Activated T-cell treated with anti-CD3 and anti-CD28 coated beads, Interleukin-2, amount 50 U/mL, for 48 hours (primary cell): ENCODE results near the gene HAO1.
"Not testable (repeated sequence)": the region's sequence is repeated elsewhere in the genome, so short reads cannot be mapped to it uniquely, and the experiment has no call there.

Experiments used
- DNase-seq, 2 experiments: peaks; one replicate each; pipeline ENCODE4 v3.0.0-alpha.2; 2020

Gene HAO1

GRCh38 chr20:7940341-7940740 lies at the start of gene HAO1:
TSS of gene HAO1 (minus strand) at chr20:7940458. CDS start at chr20:7940422, 36 bp downstream.
- no peak for DNase-seq

DNA sequence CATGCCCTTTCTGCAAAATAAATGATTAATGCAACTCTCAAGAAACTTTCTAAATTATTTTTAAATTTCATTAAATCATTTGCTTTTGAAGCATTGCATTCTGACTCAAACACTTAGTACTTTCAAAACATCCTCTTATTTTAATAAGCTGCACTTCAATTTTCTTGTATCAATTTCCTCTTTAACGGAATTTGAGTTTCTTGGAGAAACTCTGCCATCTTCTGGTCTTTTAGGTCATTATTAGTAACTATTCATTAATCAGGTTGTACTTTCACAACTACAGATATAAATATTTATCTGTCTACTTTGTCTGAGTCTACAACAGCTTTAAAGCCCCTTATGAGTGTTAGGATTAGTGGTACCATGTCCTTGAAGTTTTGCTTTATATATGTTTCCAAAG lies 49.1 kb upstream of the HAO1 start:
- no peak for DNase-seq

DNA sequence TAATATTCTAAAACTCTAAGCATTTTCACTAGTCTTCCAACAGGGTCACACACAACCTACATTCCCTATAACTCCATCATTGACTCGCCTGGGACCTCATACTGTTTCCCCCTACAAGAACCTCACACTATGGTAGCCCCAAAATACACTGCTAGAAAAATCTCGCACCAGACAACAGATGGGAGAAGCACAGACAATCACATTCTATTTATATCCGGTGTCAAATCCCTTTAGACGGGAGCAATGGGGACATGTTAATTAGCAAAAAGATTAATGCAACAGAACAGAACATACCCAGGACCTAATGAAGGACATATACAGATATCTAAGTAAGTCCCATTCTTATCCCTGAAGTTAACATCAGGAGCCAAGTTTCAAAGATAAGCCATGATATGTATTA lies 45.7 kb upstream of the HAO1 start:
- DNase-seq = no peak

DNA sequence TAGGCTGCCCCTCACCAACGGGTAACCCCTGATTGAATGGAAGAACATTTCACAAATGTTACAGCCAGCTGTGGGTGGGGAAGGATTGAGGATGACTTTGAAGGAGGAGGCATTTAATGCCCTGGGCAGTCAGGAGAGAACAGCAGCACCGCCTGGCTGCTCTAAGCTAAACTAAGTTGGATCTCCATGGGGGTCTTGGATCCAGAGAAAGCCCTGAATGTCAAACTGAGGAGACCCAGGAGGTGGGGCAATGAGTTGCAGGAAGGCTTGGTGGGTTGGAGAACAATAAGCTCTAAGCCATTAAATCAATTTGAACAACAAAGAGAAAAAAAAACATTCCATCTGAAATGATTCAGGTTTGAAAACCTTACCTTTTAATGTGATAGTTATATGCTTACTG lies 43.9 kb upstream of the HAO1 start:
- DNase-seq = no peak

DNA sequence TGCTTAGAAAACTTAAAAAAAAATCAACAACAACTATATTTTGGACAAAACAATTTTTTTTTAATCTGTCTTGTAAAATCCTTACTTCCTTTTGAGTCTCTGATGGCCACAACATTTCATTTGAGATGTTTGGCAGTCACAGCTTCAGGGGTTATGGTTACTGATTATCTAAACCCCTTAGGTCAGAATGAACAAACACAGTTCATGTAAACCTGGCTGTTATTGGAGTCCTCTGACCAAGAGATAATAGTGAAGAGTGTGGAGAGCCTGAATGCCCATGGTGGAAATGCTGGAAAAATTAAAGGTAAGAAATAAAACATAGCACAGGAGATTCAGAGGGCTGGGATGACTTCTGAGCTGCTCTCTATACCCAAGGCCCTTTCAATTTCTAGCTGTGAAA lies 41.1 kb upstream of the HAO1 start:
- no peak for DNase-seq

GRCh38 chr20:7980332-7981046 lies 40.2 kb upstream of the HAO1 start:
- DNase-seq = peak; percentile 32 to 40

DNA sequence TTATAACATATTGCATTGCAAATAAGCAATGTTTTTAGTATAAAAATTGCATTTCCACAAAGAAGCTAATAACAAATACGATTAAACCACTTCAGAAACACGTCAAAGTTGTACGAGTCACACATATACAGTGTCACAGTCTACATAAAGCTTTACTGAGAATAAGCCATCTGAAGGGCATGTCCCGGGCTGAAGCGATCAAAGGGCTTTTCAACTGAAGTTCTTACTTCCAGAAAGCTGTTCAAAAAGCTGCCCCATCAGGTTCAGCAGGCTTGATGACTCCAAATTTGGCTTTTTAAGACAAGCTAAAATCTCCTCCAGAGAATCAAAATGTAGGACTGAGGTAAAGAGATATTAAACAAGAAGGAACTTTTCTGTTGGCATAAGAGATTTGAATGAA lies 37.5 kb upstream of the HAO1 start:
- no peak for DNase-seq

GRCh38 chr20:7975851-7976414 lies 35.7 kb upstream of the HAO1 start:
- DNase-seq = no peak

- no peak for DNase-seq
Measured at GRCh38 chr20:7974785-7975435, 34.7 kb upstream of the HAO1 start.

DNA sequence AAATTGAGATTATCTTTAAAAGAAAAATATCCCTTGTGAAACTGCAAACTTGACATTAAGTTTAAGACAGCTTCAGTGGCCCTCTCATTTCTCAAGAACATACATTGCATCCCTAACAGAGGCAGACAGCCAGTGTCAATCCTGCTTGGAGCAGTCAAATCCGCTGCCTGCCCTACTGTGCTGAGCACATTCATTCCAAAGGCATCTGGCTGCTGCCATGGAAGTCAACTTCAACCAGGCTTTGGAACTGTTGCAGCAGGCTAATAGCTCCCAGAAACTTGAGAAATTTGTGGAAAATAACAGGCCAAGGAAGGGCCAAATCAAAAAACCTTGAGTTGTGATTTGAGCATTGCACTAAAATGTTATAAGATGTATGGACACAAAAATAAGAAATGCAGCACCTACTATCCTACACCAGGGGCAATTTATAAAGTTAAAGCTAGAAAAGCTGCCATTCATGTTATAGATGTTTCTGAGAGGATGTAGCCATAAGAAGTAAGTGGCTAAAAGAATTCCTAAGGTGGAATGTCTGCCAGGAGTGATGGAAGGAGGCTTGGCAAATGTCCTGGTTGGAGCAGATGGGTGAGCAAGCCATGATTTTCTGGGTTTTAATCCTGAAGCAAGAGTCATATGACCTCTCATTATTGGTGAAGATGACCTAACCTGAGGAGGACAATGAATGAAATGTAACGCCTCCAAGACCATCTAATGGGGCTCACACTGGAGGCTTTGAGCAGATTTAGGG lies 31.4 kb upstream of the HAO1 start:
- DNase-seq = no peak

DNA sequence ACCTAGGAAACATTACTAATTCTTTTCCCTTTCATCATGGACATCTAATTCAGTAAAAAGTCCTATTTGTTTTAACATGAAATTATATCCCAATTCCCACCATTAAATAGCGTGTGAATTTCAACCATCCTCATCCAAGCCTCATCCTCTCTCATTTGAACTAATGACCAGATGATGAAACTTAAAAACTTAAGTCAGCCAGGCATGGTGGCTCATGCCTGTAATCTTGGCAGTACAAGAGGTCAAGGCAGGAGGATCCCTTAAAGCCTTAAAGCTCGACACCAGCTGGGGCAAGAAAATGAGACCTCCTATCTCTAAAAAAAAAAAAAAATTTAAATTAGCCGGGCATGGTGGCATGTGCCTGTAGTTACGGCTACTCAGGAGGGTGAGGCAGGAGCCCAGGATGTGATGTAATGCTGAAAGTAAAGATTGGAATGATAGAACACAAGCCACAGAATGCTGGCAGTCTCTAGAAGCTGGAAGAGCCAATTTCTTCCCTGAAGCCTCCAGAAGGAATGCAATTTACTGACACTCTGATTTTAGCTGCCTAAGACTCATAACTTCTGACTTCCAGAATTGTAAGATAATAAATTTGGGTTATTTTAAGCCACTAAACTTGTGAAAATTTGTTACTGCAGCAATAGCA lies 27.1 kb upstream of the HAO1 start:
- no peak for DNase-seq

DNA sequence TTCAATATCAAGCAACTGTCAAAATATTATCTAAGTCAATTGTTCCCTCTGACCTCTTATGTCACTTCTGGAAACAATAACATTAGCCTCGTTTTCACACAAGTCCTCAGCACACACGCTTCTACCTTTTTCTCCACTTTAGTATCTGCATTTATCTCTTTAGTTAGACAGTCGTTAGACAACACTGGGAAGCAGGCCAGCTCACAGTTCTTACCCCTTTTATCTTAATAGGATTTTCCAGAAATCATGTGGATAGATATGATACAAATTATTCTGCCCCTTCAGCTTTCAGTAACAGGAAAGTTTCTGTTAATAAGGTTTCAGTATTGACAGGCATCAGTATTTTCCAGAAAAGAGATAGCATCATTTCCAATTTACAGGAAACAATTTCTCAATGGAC lies 25.9 kb upstream of the HAO1 start:
- DNase-seq = no peak

GRCh38 chr20:7959484-7959883 lies 19.2 kb upstream of the HAO1 start:
- DNase-seq = no peak

- not testable (repeated sequence) for DNase-seq
Measured at GRCh38 chr20:7956561-7956960, 16.3 kb upstream of the HAO1 start.

- no peak for DNase-seq
Measured at GRCh38 chr20:7950387-7950786, 10.1 kb upstream of the HAO1 start.

DNA sequence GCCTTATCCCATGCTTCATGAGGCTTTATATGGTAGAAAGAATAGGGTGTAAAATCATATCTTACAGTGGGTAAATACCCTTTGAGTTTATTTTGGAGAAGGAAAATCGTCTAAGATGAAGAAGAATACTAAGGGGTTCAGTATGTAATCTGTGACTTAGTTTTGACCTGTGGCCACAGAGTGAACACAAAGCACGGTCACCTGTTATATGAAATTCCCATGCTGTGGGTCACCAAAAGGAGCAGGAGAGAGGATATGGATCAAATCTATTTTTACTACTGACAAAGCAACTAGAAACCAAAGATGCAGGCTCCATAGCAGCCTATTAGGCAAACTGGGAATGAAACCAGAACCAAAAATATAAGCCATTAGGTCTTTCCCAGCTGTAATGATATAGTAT lies 3.6 kb upstream of the HAO1 start:
- no peak for DNase-seq

GRCh38 chr20:7939663-7940062 lies 595 bp downstream of the HAO1 start:
- no peak for DNase-seq

GRCh38 chr20:7938058-7938457 lies 2.2 kb downstream of the HAO1 start:
- no peak for DNase-seq

DNA sequence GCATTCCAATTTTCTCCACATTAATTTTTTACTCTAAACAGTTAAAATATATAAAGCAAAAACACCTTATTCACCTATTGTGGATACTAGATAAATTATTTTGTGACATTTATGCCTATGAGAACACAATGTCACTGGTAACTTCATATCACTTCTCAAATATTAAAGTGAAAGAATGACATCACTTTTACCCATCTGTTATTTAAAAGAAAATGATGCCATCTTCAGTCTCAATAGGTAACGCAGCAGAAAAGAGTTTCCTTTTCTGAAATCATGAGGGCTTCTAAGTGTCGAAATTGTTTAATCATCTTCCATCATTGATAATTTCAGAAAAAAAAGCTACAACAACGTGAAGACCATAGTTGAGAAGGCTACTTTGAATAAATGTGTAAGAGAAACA lies 2.9 kb downstream of the HAO1 start:
- DNase-seq = no peak

DNA sequence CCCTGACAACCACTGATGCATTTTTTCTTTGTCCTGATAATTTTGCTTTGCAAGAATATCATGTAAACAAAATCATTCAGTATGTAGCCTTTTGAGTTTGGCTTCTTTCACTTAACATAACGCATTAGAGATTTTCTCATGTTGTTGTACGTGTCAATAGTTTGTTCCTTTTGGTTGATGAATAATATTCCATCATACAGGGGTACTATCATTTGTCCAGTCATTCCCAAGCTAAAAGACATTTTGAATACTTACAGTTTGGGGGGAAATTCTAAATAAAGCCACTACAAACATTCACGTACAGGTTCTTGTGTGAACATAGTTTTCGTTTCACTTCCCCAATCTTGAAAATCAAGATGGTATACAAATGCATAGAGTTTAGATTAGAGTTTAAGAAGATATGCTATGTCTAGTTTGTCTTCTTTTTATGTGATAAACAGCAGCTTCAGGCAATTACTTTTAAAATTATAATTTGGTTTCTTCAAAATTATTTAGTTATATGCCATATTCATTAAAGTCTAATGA lies 5.2 kb downstream of the HAO1 start:
- DNase-seq = no peak

DNA sequence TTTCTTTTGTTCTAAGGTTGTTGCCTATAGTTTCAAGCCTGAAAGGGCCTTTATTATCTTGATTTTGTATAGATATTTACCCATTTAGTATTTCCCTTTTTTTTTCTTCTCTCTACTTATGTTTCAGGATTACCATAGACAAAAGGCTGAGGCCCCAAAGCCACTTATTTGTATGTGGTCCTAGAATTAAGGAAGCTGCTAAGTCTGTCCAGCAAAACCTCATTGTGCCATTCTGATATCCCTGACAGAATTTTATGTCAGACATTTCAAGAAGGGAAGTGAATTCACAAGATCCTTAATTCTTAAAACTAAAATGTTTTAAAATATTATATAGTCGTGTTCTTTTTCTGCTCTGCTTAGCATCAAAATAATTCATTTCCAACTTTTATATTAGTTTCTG lies 6.9 kb downstream of the HAO1 start:
- no peak for DNase-seq

GRCh38 chr20:7930343-7930742 lies 9.9 kb downstream of the HAO1 start:
- no peak for DNase-seq

- DNase-seq = no peak
Measured at GRCh38 chr20:7926767-7927166, 13.5 kb downstream of the HAO1 start.
